Stimulated activated CD4-positive, alpha-beta T cell treated with anti-CD3 and anti-CD28 coated beads, Interleukin-15, amount 100 ng/mL, for 1 hour (primary cell): Measurements from ENCODE around the gene NRIP2.

ENCODE experiments used
- DNase-seq, 2 donors: peaks; one replicate each; pipeline ENCODE4 v3.0.0-alpha.2; 2020; ENCODE audit warnings: low read depth in 1 of 2, low spot score in 1 of 2

Gene NRIP2

DNA sequence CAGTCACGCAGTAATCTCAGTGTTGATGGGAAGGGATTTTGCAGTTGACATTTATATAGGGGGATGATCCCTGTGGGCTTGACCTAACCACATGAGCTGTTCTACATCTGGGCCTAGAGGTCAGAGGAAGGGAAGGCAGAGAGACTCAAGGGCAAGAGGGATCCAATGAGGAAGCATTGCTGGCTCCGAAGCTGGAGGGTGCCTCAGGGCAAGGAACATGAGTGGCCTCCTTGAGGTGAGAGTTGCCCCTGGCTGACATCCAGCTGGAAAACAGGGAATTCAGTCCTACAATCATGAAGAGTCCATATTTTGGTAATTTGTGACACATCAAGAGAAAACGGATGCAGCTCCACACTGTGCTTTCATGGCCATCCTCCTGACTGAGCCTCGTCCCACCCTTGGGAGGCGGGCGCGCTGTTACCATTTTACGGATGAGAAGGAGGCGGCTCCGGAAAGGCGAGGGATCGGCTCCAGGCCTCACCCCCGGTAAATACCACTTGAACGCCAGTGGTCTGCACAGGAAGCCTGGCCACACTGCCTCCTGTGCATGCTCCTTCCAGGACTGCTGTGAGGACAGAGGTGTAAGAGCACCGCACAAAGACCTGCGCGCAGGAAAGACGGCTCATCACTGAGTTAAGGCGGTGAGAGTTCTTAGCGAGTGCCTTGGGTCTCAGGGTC lies 58.6 kb downstream of the NRIP2 start:
- no peak for DNase-seq

GRCh38 chr12:2775431-2775830 lies 59.4 kb downstream of the NRIP2 start:
- no peak for DNase-seq
